Duodenal mucosa (tissue), 2 donors: ENCODE measurements around the gene ACTR3.

Source experiments
- H3K27ac ChIP-seq: one replicate; pipeline ENCODE4 v1.7.0; 2013; ENCODE audit warnings: low read depth, low read length
- H3K27me3 ChIP-seq, 2 donors: one replicate each; pipeline ENCODE4 v1.7.0; 2013; ENCODE audit warnings: low read length in 2 of 2, control low read depth in 1 of 2; ENCODE audit not compliant: insufficient read depth in 2 of 2, control insufficient read depth in 1 of 2
- H3K36me3 ChIP-seq, 2 donors: one replicate each; pipeline ENCODE4 v1.7.0; 2013; ENCODE audit warnings: low read length in 2 of 2, control low read depth in 1 of 2; ENCODE audit not compliant: insufficient read depth in 2 of 2, control insufficient read depth in 1 of 2
- H3K4me1 ChIP-seq, 2 donors: one replicate each; pipeline ENCODE4 v1.7.0; 2013; ENCODE audit warnings: low read length in 2 of 2, control low read depth in 1 of 2; ENCODE audit not compliant: insufficient read depth in 2 of 2, control insufficient read depth in 1 of 2
- H3K4me3 ChIP-seq, 2 donors: one replicate each; pipeline ENCODE4 v1.7.0; 2013; ENCODE audit warnings: low read length in 2 of 2, low read depth in 1 of 2
- H3K9ac ChIP-seq, 2 donors: one replicate each; pipeline ENCODE4 v1.7.0; 2013; ENCODE audit warnings: low read length in 2 of 2, low read depth in 1 of 2
- H3K9me3 ChIP-seq, 2 donors: one replicate each; pipeline ENCODE4 v1.7.0; 2013; ENCODE audit warnings: low read length in 2 of 2, control low read depth in 1 of 2; ENCODE audit not compliant: control insufficient read depth in 1 of 2

ACTR3 gene

GRCh38 chr2:113890253-113891235, 655 bp downstream of the ACTR3 start:
- H3K9me3 ChIP-seq: no peaks in the 10 kb centered on the region
- H3K9ac ChIP-seq: peak overlapping the region; percentile 90 to 95
- H3K27ac ChIP-seq: peak overlapping the region; percentile 99
- H3K27me3 ChIP-seq: no peaks in the 10 kb centered on the region
- peaks cover 45 to 68% of the 10 kb centered on the region in 2 donors for H3K4me1 ChIP-seq
- H3K4me3 ChIP-seq: peak overlapping the region; percentile 73 to 89
- H3K36me3 ChIP-seq: no peaks in the 10 kb centered on the region

- H3K27ac ChIP-seq: peak overlapping the region; percentile 99
- H3K27me3 ChIP-seq: no peaks in the 10 kb centered on the region
- no peaks in the 10 kb centered on the region for H3K9me3 ChIP-seq
- no peaks in the 10 kb centered on the region for H3K36me3 ChIP-seq
- H3K4me3 ChIP-seq: peak overlapping the region; percentile 73 to 89
- H3K9ac ChIP-seq: peak overlapping the region; percentile 90 to 95
- peaks cover 45 to 71% of the 10 kb centered on the region in 2 donors for H3K4me1 ChIP-seq
Measured at GRCh38 chr2:113891265-113891959, 1.5 kb downstream of the ACTR3 start.

- Histone ChIP-seq H3K27ac (no peak overlapping the region), H3K9me3 (no peaks in the 10 kb centered on the region), H3K4me1 (peaks cover 43 to 71% of the 10 kb centered on the region in 2 donors), H3K27me3 (no peaks in the 10 kb centered on the region), H3K36me3 (no peaks in the 10 kb centered on the region), H3K4me3 (peak overlapping the region; percentile 19 to 44), H3K9ac (peak overlapping the region in 1 of 2 donors; percentile 90)
Measured at GRCh38 chr2:113892004-113892710, 2.3 kb downstream of the ACTR3 start.

- H3K4me3 ChIP-seq: peak overlapping the region in 1 of 2 donors; percentile 51
- no peaks in the 10 kb centered on the region for H3K36me3 ChIP-seq
- H3K4me1 ChIP-seq: peaks cover 40 to 69% of the 10 kb centered on the region in 2 donors
- no peak overlapping the region for H3K9ac ChIP-seq
- H3K27me3 ChIP-seq: no peaks in the 10 kb centered on the region
- H3K27ac ChIP-seq: no peak overlapping the region
- H3K9me3 ChIP-seq: no peaks in the 10 kb centered on the region
Measured at GRCh38 chr2:113894156-113894743, 4.4 kb downstream of the ACTR3 start.

GRCh38 chr2:113895301-113895700, 5.4 kb downstream of the ACTR3 start:
- Histone ChIP-seq H3K27me3 (no peaks in the 10 kb centered on the region), H3K36me3 (no peaks in the 10 kb centered on the region), H3K4me3 (no peak overlapping the region), H3K9me3 (no peaks in the 10 kb centered on the region), H3K27ac (no peak overlapping the region), H3K4me1 (peaks cover 46 to 80% of the 10 kb centered on the region in 2 donors), H3K9ac (no peak overlapping the region)

GRCh38 chr2:113895819-113896563, 6.1 kb downstream of the ACTR3 start:
- Histone ChIP-seq H3K9ac (no peak overlapping the region), H3K4me3 (no peak overlapping the region), H3K27ac (no peak overlapping the region), H3K36me3 (no peaks in the 10 kb centered on the region), H3K4me1 (peaks cover 46 to 85% of the 10 kb centered on the region in 2 donors), H3K9me3 (no peaks in the 10 kb centered on the region), H3K27me3 (no peaks in the 10 kb centered on the region)

- H3K27me3 ChIP-seq: no peaks in the 10 kb centered on the region
- H3K27ac ChIP-seq: no peak overlapping the region
- peaks cover 45 to 83% of the 10 kb centered on the region in 2 donors for H3K4me1 ChIP-seq
- H3K9ac ChIP-seq: no peak overlapping the region
- no peaks in the 10 kb centered on the region for H3K9me3 ChIP-seq
- no peak overlapping the region for H3K4me3 ChIP-seq
- H3K36me3 ChIP-seq: no peaks in the 10 kb centered on the region
Measured at GRCh38 chr2:113896791-113897190, 6.9 kb downstream of the ACTR3 start.

- Histone ChIP-seq H3K9me3 (no peaks in the 10 kb centered on the region), H3K9ac (no peak overlapping the region), H3K27ac (no peak overlapping the region), H3K36me3 (no peaks in the 10 kb centered on the region), H3K27me3 (no peaks in the 10 kb centered on the region), H3K4me1 (peaks cover 36 to 70% of the 10 kb centered on the region in 2 donors), H3K4me3 (no peak overlapping the region)
Measured at GRCh38 chr2:113898081-113898480, 8.2 kb downstream of the ACTR3 start.

- Histone ChIP-seq H3K9ac (no peak overlapping the region), H3K9me3 (no peaks in the 10 kb centered on the region), H3K4me3 (no peak overlapping the region), H3K27me3 (no peaks in the 10 kb centered on the region), H3K27ac (no peak overlapping the region), H3K4me1 (peaks cover 31 to 61% of the 10 kb centered on the region in 2 donors), H3K36me3 (no peaks in the 10 kb centered on the region)
Measured at GRCh38 chr2:113899166-113899565, 9.3 kb downstream of the ACTR3 start.
